Measurements from ENCODE around the gene PDE12. TPM values are rescaled to one million over a fixed set of nuclear protein-coding genes. Genes with fewer than 3 reads are reported as not detected.

PDE12 gene
- total and polyA plus RNA-seq, 2 of the 8 experiments (the other 6 are each of a cell fraction or from before 2014, with no cell fraction given), result 9.0 to 12.1 TPM

- no peak for FAIRE-seq
- peaks cover 3 to 8% of the 10 kb centered on the region in 2 experiments for H4K20me1 ChIP-seq (replicated peaks in 1 of 2; ENCODE audit: control insufficient read depth in 1 of 2, insufficient read depth in 2 of 2, low read length in 2 of 2)
- TF ChIP-seq CTBP2 (IDR thresholded peaks at IDR 0.05; ENCODE audit: borderline replicate concordance, insufficient read depth, insufficient read length, low read length) (no peak), SUZ12 (IDR thresholded peaks at IDR 0.05; ENCODE audit: low read length) (no peak), PHF8 (conservative IDR thresholded peaks at IDR 0.05; ENCODE audit: low read depth, low read length) (no peak)
Measured at GRCh38 chr3:57586778-57587177, 30.7 kb downstream of the PDE12 start.

More at GRCh38 chr3:57586778-57587177, 30.7 kb downstream of the PDE12 start:
- H3K4me3 ChIP-seq (ENCODE audit: extremely low read depth in 1 of 4, insufficient read depth in 2 of 4, low read depth in 3 of 4, low read length in 4 of 4), result no peak overlapping the region
- peaks cover 17 to 93% of the 10 kb centered on the region in 2 experiments for H3K79me2 ChIP-seq (ENCODE audit: control insufficient read depth in 1 of 2, insufficient read depth in 2 of 2, low read length in 2 of 2)
- H3K23ac ChIP-seq (ENCODE audit: insufficient read length), result no peak overlapping the region
- ChIA-PET POLR2A (ENCODE audit: partially characterized antibody) (interaction anchor here (1.4 to 5.7 kb wide), 2 partner anchors 11 to 20 kb away, joined by 3 to 43 read pairs; partner anchors contain the start of gene ARF4), CTCF (ENCODE audit: partially characterized antibody) (no interaction called here)
- no peak overlapping the region for H3K9ac ChIP-seq (replicated peaks in 1 of 4; ENCODE audit: extremely low read depth in 1 of 4, low read depth in 3 of 4, low read length in 3 of 4)
- no peak overlapping the region for H4K5ac ChIP-seq (ENCODE audit: insufficient read length, low read depth, low read length)
- peaks cover 0 to 13% (median under 1%) of the 10 kb centered on the region in 4 experiments; a peak in 2 of 8 replicates for H3K36me3 ChIP-seq (ENCODE audit: control insufficient read depth in 2 of 4, insufficient read depth in 4 of 4, low read length in 3 of 4)
- H2BK20ac ChIP-seq (ENCODE audit: low read length), result no peak overlapping the region
- H2BK120ac ChIP-seq (replicated peaks; ENCODE audit: low read depth, low read length), result no peak overlapping the region
- no peaks in the 10 kb centered on the region for H3K79me1 ChIP-seq (ENCODE audit: low read depth, low read length)
- H2BK5ac ChIP-seq (ENCODE audit: low read depth, low read length), result no peak overlapping the region
- H4K91ac ChIP-seq (replicated peaks; ENCODE audit: insufficient read length, low read length), result no peak overlapping the region
- no peak overlapping the region for H2BK12ac ChIP-seq (ENCODE audit: low read depth, low read length)
- no peak overlapping the region for H3K27ac ChIP-seq (ENCODE audit: low read depth, low read length)
- H2AK5ac ChIP-seq (ENCODE audit: low read depth, low read length), result no peak overlapping the region
- H3K14ac ChIP-seq (ENCODE audit: insufficient read length), result no peak overlapping the region
- no peak overlapping the region for H4K8ac ChIP-seq (ENCODE audit: extremely low read depth, insufficient read depth, low read length)
- 77% methylated on average over 6 of the region's 6 CpGs; no CpG with 5 or more reads in 1 of the 2 experiments for WGBS, 2 experiments (ENCODE audit: extremely low coverage in 1 of 2, insufficient coverage in 1 of 2, insufficient read length in 1 of 2, insufficient replicate concordance in 2 of 2, low coverage in 1 of 2, low lambda C conversion rate in 2 of 2, missing lambda C conversion rate in 1 of 2)
- no peak overlapping the region for H3K4me2 ChIP-seq (ENCODE audit: insufficient read depth in 1 of 2, low read depth in 2 of 2, low read length in 2 of 2)
- H3K27me3 ChIP-seq (replicated peaks in 1 of 4; ENCODE audit: control insufficient read depth in 3 of 4, extremely low read depth in 1 of 4, insufficient read depth in 3 of 4, low read length in 3 of 4), result no peaks in the 10 kb centered on the region
- H3K56ac ChIP-seq (replicated peaks; ENCODE audit: insufficient read length, low read depth, low read length), result no peak overlapping the region
- no peak overlapping the region for H3K18ac ChIP-seq (ENCODE audit: extremely low read depth, low read length)
- H3K9me3 ChIP-seq (ENCODE audit: insufficient read depth in 2 of 2, low read depth in 1 of 2, low read length in 1 of 2), result no peaks in the 10 kb centered on the region
- no peaks in the 10 kb centered on the region for H3K23me2 ChIP-seq (ENCODE audit: low read depth, low read length)
- no peak overlapping the region for H2AFZ ChIP-seq (ENCODE audit: low read length)
- H2BK15ac ChIP-seq (ENCODE audit: low read length), result no peak overlapping the region
- no peaks in the 10 kb centered on the region for H3K4me1 ChIP-seq (replicated peaks in 1 of 4; ENCODE audit: control insufficient read depth in 3 of 4, insufficient read depth in 4 of 4, low read length in 3 of 4)
- no peak for DNase-seq (ENCODE audit: low read depth in 1 of 2, low spot score in 2 of 2)
- H3K4ac ChIP-seq (replicated peaks; ENCODE audit: insufficient read length, low read depth, low read length), result no peak overlapping the region

Data from H1 (cell line).